ENCODE results near the gene PEX11G. TPM values are rescaled to one million over a fixed set of nuclear protein-coding genes. Genes with fewer than 3 reads are reported as not detected.

The PEX11G gene
- total RNA-seq, 4 donors from 2014 or later, result 4.4 to 9.9 (median 4.7) TPM

DNA sequence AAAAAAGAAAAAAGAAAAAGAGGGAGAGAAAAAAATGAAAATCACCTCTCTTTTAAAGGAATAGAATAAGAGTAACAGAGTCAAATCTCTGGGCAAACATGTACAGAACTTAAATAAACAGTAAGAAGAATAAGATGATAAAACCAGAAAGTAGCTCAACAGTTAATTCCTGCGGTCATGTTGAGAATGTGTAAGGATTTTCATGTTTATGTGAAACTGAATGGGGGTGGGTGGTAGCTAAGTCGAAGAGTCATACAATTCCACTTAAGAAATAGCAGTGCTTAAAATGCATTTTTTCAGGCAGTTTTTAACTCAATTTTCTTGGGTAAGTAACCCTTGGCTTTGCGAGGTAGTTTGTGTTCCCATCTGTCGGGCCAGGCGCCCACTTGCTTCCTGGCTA, 60.9 kb downstream of the PEX11G start:
- no peak for DNase-seq (ENCODE audit: low spot score)
- TF ChIP-seq, protein P1, sequence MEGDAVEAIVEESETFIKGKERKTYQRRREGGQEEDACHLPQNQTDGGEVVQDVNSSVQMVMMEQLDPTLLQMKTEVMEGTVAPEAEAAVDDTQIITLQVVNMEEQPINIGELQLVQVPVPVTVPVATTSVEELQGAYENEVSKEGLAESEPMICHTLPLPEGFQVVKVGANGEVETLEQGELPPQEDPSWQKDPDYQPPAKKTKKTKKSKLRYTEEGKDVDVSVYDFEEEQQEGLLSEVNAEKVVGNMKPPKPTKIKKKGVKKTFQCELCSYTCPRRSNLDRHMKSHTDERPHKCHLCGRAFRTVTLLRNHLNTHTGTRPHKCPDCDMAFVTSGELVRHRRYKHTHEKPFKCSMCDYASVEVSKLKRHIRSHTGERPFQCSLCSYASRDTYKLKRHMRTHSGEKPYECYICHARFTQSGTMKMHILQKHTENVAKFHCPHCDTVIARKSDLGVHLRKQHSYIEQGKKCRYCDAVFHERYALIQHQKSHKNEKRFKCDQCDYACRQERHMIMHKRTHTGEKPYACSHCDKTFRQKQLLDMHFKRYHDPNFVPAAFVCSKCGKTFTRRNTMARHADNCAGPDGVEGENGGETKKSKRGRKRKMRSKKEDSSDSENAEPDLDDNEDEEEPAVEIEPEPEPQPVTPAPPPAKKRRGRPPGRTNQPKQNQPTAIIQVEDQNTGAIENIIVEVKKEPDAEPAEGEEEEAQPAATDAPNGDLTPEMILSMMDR (IDR thresholded peaks at IDR 0.05), result no peak
- ATAC-seq (ENCODE audit: low FRiP score), result no peak

- TF ChIP-seq, protein P1 (IDR thresholded peaks at IDR 0.05), result no peak
- DNase-seq (ENCODE audit: low spot score), result no peak
- no peak for ATAC-seq (ENCODE audit: low FRiP score)
These were observed 61.8 kb downstream of the PEX11G start for GRCh38 chr19:7426986-7427385.

Other genes with a start within 250 kb of the PEX11G start
- gene INSR, start 194.6 kb downstream of the PEX11G start, total RNA-seq, result 100 to 1,000 TPM in 1 of 4 donors, 10 to 100 TPM in 3; 67.1 to 120 (median 80.2) TPM
- gene ARHGEF18, start 140.1 kb downstream of the PEX11G start, total RNA-seq, result 10 to 100 TPM; 13.6 to 24.1 (median 19.4) TPM
- 10 to 100 TPM; 31.9 to 49.8 (median 36.6) TPM for gene ZNF358, start 27.1 kb upstream of the PEX11G start, total RNA-seq
- gene MCOLN1, start 33.6 kb upstream of the PEX11G start, total RNA-seq, result 10 to 100 TPM; 24.5 to 41.1 (median 31.9) TPM
- gene PNPLA6, start 46.7 kb upstream of the PEX11G start, total RNA-seq, result 10 to 100 TPM; 50.3 to 92.4 (median 64.6) TPM
- gene CAMSAP3, start 106.8 kb upstream of the PEX11G start, total RNA-seq, result 1 to 10 TPM in 1 of 4 donors, under 1 TPM in 2, not detected in 1; 0.36 to 1.0 (median 0.69) TPM
- gene XAB2, start 140.5 kb upstream of the PEX11G start, total RNA-seq, result 10 to 100 TPM; 22.5 to 37.0 (median 27.8) TPM
- 10 to 100 TPM; 11.2 to 22.8 (median 17.0) TPM for gene PET100, start 140.8 kb upstream of the PEX11G start, total RNA-seq
- gene PCP2, start 144.7 kb upstream of the PEX11G start, total RNA-seq, result not detected
- gene STXBP2, start 148.1 kb upstream of the PEX11G start, total RNA-seq, result 10 to 100 TPM; 29.7 to 46.1 (median 37.7) TPM
- 1 to 10 TPM in 1 of 4 donors, not detected in 3; 1.6 TPM for gene RETN, start 180.0 kb upstream of the PEX11G start, total RNA-seq
- 1 to 10 TPM; 2.2 to 6.5 (median 3.4) TPM for gene MCEMP1, start 188.1 kb upstream of the PEX11G start, total RNA-seq
- gene TRAPPC5, start 191.8 kb upstream of the PEX11G start, total RNA-seq, result 10 to 100 TPM; 54.1 to 83.6 (median 76.7) TPM
- gene FCER2, start 213.1 kb upstream of the PEX11G start, total RNA-seq, result 1 to 10 TPM in 2 of 4 donors, under 1 TPM in 2; 0.65 to 1.8 (median 1.0) TPM
- 1 to 10 TPM; 2.3 to 9.3 (median 6.0) TPM for gene CLEC4G, start 243.1 kb upstream of the PEX11G start, total RNA-seq